Ovary (tissue), 3 donors: ENCODE results near the gene BCS1L.

ENCODE experiments used
- CTCF ChIP-seq, 3 donors: fragments of 450-650 bp in 2 of 3; fragments of 200-600 bp in 1 of 3; IDR thresholded peaks; one replicate each; pipeline versions ENCODE4 v1.5.1 to v1.8.0; 2016 to 2022; ENCODE audit warnings: antibody characterized with exemption in 3 of 3, mild to moderate bottlenecking in 1 of 3
- EP300 ChIP-seq: sonication (generic); formaldehyde crosslinking; IDR thresholded peaks from one replicate; pipeline ENCODE4 v1.6.1; 2017; ENCODE audit warnings: antibody characterized with exemption
- POLR2A ChIP-seq: fragments of 450-650 bp; IDR thresholded peaks from one replicate; pipeline ENCODE4 v1.6.1; 2017; ENCODE audit warnings: antibody characterized with exemption, mild to moderate bottlenecking, moderate library complexity
- donor health status: DM: no; HTN: no; CAD: no.

GRCh38 chr2:218708086-218708485 is 48.6 kb downstream of the BCS1L start:
- TF ChIP-seq CTCF (IDR thresholded peaks at IDR 0.05) (no peak), EP300 (no peak), POLR2A (no peak)
